IMR-90 (cell line): ENCODE measurements around the gene MICU1. TPM values are rescaled to one million over a fixed set of nuclear protein-coding genes. Genes with fewer than 3 reads are reported as not detected.

ENCODE experiments used
- ATAC-seq: fragments of 200-7000 bp; cut with Tn5 transposase; 2 replicates; pipeline ENCODE4 v1.9.1; 2020; ENCODE audit warnings: low read depth, mild to moderate bottlenecking, moderate library complexity
- BruUV-seq: library from RNA; stranded (reverse); fragments of 400-500 nt; replicated peaks from 2 replicates; lab custom pipeline; 2021; lab: Mats Ljungman, UMichigan
- CTCF ChIA-PET: fragments of 300-600 bp; formaldehyde crosslinking; extraction: SDS; loops from one replicate; lab custom pipeline; 2021; ENCODE audit warnings: antibody characterized with exemption; lab: Yijun Ruan, JAX
- POLR2A ChIA-PET: fragments of 300-600 bp; sonication (Branson Sonifier 250); formaldehyde crosslinking; loops from one replicate; lab custom pipeline; 2022; ENCODE audit warnings: antibody characterized with exemption; ENCODE audit not compliant: unreplicated experiment; lab: Charles Lee
- DNase-seq: peaks from one replicate; pipeline ENCODE4 v3.0.0; 2013
- H2AFZ ChIP-seq: replicated peaks from 2 replicates; pipeline ENCODE3; 2013; ENCODE audit warnings: low read length, mild to moderate bottlenecking; ENCODE audit not compliant: poor library complexity
- H2AK5ac ChIP-seq: 2 replicates; pipeline ENCODE4 v1.6.1; 2013; ENCODE audit warnings: low read depth, low read length, inconsistent platforms
- H2AK9ac ChIP-seq: replicated peaks from 2 replicates; pipeline ENCODE3; 2013; ENCODE audit warnings: mild to moderate bottlenecking, low read depth, low read length, moderate library complexity; ENCODE audit not compliant: poor library complexity
- H2BK120ac ChIP-seq: 2 replicates; pipeline ENCODE4 v1.6.1; 2013; ENCODE audit warnings: low read depth, low read length, inconsistent platforms
- H2BK15ac ChIP-seq: 3 replicates; pipeline ENCODE4 v1.6.1; 2013; ENCODE audit warnings: low read depth, low read length, inconsistent platforms
- H2BK20ac ChIP-seq: 2 replicates; pipeline ENCODE4 v1.6.1; 2013; ENCODE audit warnings: low read depth, mild to moderate bottlenecking, inconsistent platforms, low read length, moderate library complexity
- H2BK5ac ChIP-seq: 2 replicates; pipeline ENCODE4 v1.6.1; 2013; ENCODE audit warnings: mild to moderate bottlenecking, low read depth, low read length, inconsistent platforms; ENCODE audit not compliant: poor library complexity, severe bottlenecking
- H3K14ac ChIP-seq: replicated peaks from 2 replicates; pipeline ENCODE4 v1.6.1; 2013; ENCODE audit warnings: low read depth, low read length, inconsistent platforms
- H3K18ac ChIP-seq: 2 replicates; pipeline ENCODE4 v1.6.1; 2013; ENCODE audit warnings: low read depth, low read length, control low read depth
- H3K23ac ChIP-seq: 2 replicates; pipeline ENCODE4 v1.6.1; 2013; ENCODE audit warnings: low read depth, low read length, inconsistent platforms
- H3K27ac ChIP-seq: 2 replicates; pipeline ENCODE4 v1.5.1; 2013; ENCODE audit warnings: mild to moderate bottlenecking, control low read depth, low read length; ENCODE audit not compliant: insufficient read depth
- H3K27me3 ChIP-seq: 2 replicates; pipeline ENCODE4 v1.6.1; 2013; ENCODE audit warnings: low read length; ENCODE audit not compliant: control insufficient read depth, insufficient read depth
- H3K36me3 ChIP-seq: 2 replicates; pipeline ENCODE4 v1.6.1; 2013; ENCODE audit warnings: low read length, mixed read lengths; ENCODE audit not compliant: control insufficient read depth, insufficient read depth
- H3K4ac ChIP-seq: 2 replicates; pipeline ENCODE4 v1.6.1; 2013; ENCODE audit warnings: low read depth, low read length, inconsistent platforms
- H3K4me1 ChIP-seq: 2 replicates; pipeline ENCODE4 v1.6.1; 2013; ENCODE audit warnings: low read length, mixed read lengths; ENCODE audit not compliant: control insufficient read depth, insufficient read depth
- H3K4me2 ChIP-seq: 2 replicates; pipeline ENCODE4 v1.6.1; 2013; ENCODE audit warnings: low read depth, mild to moderate bottlenecking, control low read depth, low read length, moderate library complexity
- H3K4me3 ChIP-seq: 2 replicates; pipeline ENCODE4 v1.5.1; 2013; ENCODE audit warnings: low read depth, mild to moderate bottlenecking, control low read depth, low read length, moderate library complexity; ENCODE audit not compliant: insufficient read depth
- H3K56ac ChIP-seq: 2 replicates; pipeline ENCODE4 v1.6.1; 2013; ENCODE audit warnings: low read length, inconsistent platforms; ENCODE audit not compliant: insufficient read depth; ENCODE audit errors: extremely low read depth
- H3K79me1 ChIP-seq, 2 experiments: 2 replicates each; pipeline ENCODE4 v1.6.1; 2013; ENCODE audit warnings: low read length in 2 of 2, inconsistent platforms in 1 of 2, low read depth in 1 of 2
- H3K9ac ChIP-seq: 2 replicates; pipeline ENCODE4 v1.6.1; 2013; ENCODE audit warnings: low read depth, low read length, control low read depth
- H3K9me1 ChIP-seq: 2 replicates; pipeline ENCODE4 v1.6.1; 2013; ENCODE audit warnings: low read length, inconsistent platforms; ENCODE audit not compliant: insufficient read depth
- H3K9me3 ChIP-seq: 2 replicates; pipeline ENCODE4 v1.6.1; 2013; ENCODE audit warnings: low read length; ENCODE audit not compliant: control insufficient read depth, insufficient read depth
- H4K20me1 ChIP-seq: 2 replicates; pipeline ENCODE4 v1.6.1; 2013; ENCODE audit warnings: low read length, inconsistent platforms; ENCODE audit not compliant: insufficient read depth
- H4K5ac ChIP-seq: 2 replicates; pipeline ENCODE4 v1.6.1; 2013; ENCODE audit warnings: mild to moderate bottlenecking, low read depth, low read length, control low read depth
- H4K8ac ChIP-seq, 2 experiments: 2 replicates each; pipeline ENCODE4 v1.6.1; 2013; ENCODE audit warnings: low read depth in 2 of 2, low read length in 2 of 2, control low read depth in 1 of 2, inconsistent platforms in 1 of 2
- H4K91ac ChIP-seq: 2 replicates; pipeline ENCODE4 v1.6.1; 2013; ENCODE audit warnings: low read depth, low read length, inconsistent platforms; ENCODE audit not compliant: insufficient read depth
- BHLHE40 ChIP-seq: fragments of 150-350 bp; IDR thresholded peaks from 2 replicates; pipeline ENCODE4 v1.6.1; 2016; ENCODE audit warnings: mild to moderate bottlenecking, low read depth, low read length
- RCOR1 ChIP-seq: IDR thresholded peaks from 2 replicates; pipeline ENCODE4 v1.6.1; 2012; ENCODE audit warnings: mild to moderate bottlenecking, low read length, improper control_type of control experiment; ENCODE audit not compliant: insufficient replicate concordance
- WGBS, 2 experiments: methylation state at CpG; one replicate each; pipeline versions ENCODE4 v1.1.5 to v1.1.7; 2013; ENCODE audit warnings: missing lambda C conversion rate in 2 of 2; ENCODE audit not compliant: insufficient read length in 1 of 2; ENCODE audit errors: extremely low coverage in 2 of 2; 5-methylcytosine and 5-hydroxymethylcytosine counted together
- dilution Hi-C: fragments of 300-500 bp; cut with HindIII; formaldehyde crosslinking; loops from one replicate; pipeline ENCODE4 v1.14.3; 2018; ENCODE audit warnings: low sequenced_read_pairs; ENCODE audit not compliant: unreplicated experiment
- in situ Hi-C: fragments of 300-500 bp; cut with MboI; formaldehyde crosslinking; loops from 3 replicates; pipeline ENCODE4 v1.14.3; 2019; ENCODE audit warnings: low sequenced_read_pairs, inconsistent platforms, mixed read lengths
- intact Hi-C: fragments of 100-400 bp; cut with micrococcal nuclease; formaldehyde crosslinking; loops from 2 replicates; pipeline ENCODE4 v1.10.0; 2022
- polyA plus RNA-seq, 3 experiments: library from polyadenylated mRNA; depleted of rRNA; stranded (reverse); fragments of >200 nt; gene quantifications; 2 replicates each; pipeline ENCODE4 v1.2.3, GENCODE V29; 2012; ENCODE audit warnings: low replicate concordance in 1 of 3
- total RNA-seq: library from RNA; depleted of rRNA; stranded (reverse); fragments of >200 nt; gene quantifications from 2 replicates; pipeline ENCODE4 v1.2.3, GENCODE V29; 2012

MICU1 gene
- total and polyA plus RNA-seq, 2 of the 4 experiments (the other 2 are of a cell fraction): 43.6 to 44.7 TPM

- Histone ChIP-seq H3K4me3 (no peak overlapping the region), H3K4me1 (no peaks in the 10 kb centered on the region), H3K4ac (no peak overlapping the region), H3K9me3 (no peaks in the 10 kb centered on the region), H2AK9ac (no peak overlapping the region), H4K8ac (no peak overlapping the region), H3K79me1 (no peaks in the 10 kb centered on the region), H3K18ac (no peak overlapping the region), H3K23ac (no peak overlapping the region), H2BK15ac (no peak overlapping the region), H2AFZ (no peak overlapping the region), H2AK5ac (no peak overlapping the region), H2BK20ac (no peak overlapping the region), H2BK120ac (no peak overlapping the region), H3K9me1 (0 out of 2 replicates have a peak, but pooled peaks cover 5% of the 10 kb centered on the region), H3K36me3 (no peaks in the 10 kb centered on the region), H3K56ac (no peak overlapping the region), H3K14ac (no peak overlapping the region), H4K5ac (0 out of 2 replicates have a peak overlapping the region, but pooled peaks have one; percentile 26), H2BK5ac (no peak overlapping the region), H4K91ac (no peak overlapping the region), H3K9ac (no peak overlapping the region), H3K27ac (no peak overlapping the region), H4K20me1 (no peaks in the 10 kb centered on the region), H3K27me3 (no peaks in the 10 kb centered on the region), H3K4me2 (no peak overlapping the region)
- no CpG with 5 or more reads among the region's 4 CpGs for WGBS, 2 experiments
- TF ChIP-seq BHLHE40: no peak
- TF ChIP-seq RCOR1: no peak
- BruUV-seq: no TSS peak
- ChIA-PET POLR2A (no interaction called here), CTCF (no interaction called here)
- in situ Hi-C loops: no loop called here
- dilution Hi-C loops: no loop called here
- DNase-seq (no peak), ATAC-seq (no peak)
- intact Hi-C loops: no loop called here
These were observed 12.9 kb upstream of the MICU1 start for GRCh38 chr10:72638586-72639440.
